CD4-positive, alpha-beta memory T cell (primary cell): ENCODE measurements around the gene FIBP. TPM values are rescaled to one million over a fixed set of nuclear protein-coding genes. Genes with fewer than 3 reads are reported as not detected.

Experiments used
- CTCF ChIA-PET: fragments of 350-600 bp; sonication (Branson Sonifier 250); formaldehyde crosslinking; loops from one replicate; lab custom pipeline; 2021; ENCODE audit warnings: inconsistent platforms; ENCODE audit not compliant: partially characterized antibody; lab: Charles Lee
- POLR2A ChIA-PET: fragments of 350-600 bp; sonication (Branson Sonifier 250); formaldehyde crosslinking; loops from one replicate; lab custom pipeline; 2021; ENCODE audit not compliant: partially characterized antibody; lab: Charles Lee
- DNase-seq, 5 donors: peaks; one replicate each; pipeline versions ENCODE4 v3.0.0 to v3.0.0-alpha.2; 2020 to 2022; ENCODE audit warnings: mixed read lengths in 1 of 5
- H3K27ac ChIP-seq: one replicate; pipeline ENCODE4 v1.7.0; 2013; ENCODE audit warnings: low read depth, low read length
- H3K27me3 ChIP-seq: 2 replicates; pipeline ENCODE4 v1.7.0; 2013; ENCODE audit warnings: mild to moderate bottlenecking, low read length, moderate library complexity; ENCODE audit not compliant: insufficient read depth
- H3K36me3 ChIP-seq: 2 replicates; pipeline ENCODE4 v1.7.0; 2013; ENCODE audit warnings: mild to moderate bottlenecking, low read length, moderate library complexity; ENCODE audit not compliant: insufficient read depth
- H3K4me1 ChIP-seq: 2 replicates; pipeline ENCODE4 v1.7.0; 2013; ENCODE audit warnings: mild to moderate bottlenecking, low read length, moderate library complexity; ENCODE audit not compliant: insufficient read depth
- H3K4me3 ChIP-seq, 2 donors: one replicate each; pipeline ENCODE4 v1.7.0; 2013; ENCODE audit warnings: low read length in 2 of 2, mild to moderate bottlenecking in 1 of 2
- H3K9me3 ChIP-seq, 2 donors: one replicate each; pipeline ENCODE4 v1.7.0; 2013; ENCODE audit warnings: low read length in 2 of 2, control low read depth in 1 of 2; ENCODE audit not compliant: control insufficient read depth in 1 of 2
- H3K27ac Mint-ChIP-seq, 7 donors: one replicate each; pipeline ENCODE4 v1.8.0; 2020 to 2021; ENCODE audit warnings: mixed read lengths in 7 of 7, mild to moderate bottlenecking in 6 of 7, inconsistent platforms in 3 of 7, moderate library complexity in 3 of 7
- H3K27me3 Mint-ChIP-seq, 2 donors: one replicate each; pipeline ENCODE4 v1.8.0; 2020 to 2021; ENCODE audit warnings: mixed read lengths in 2 of 2
- H3K36me3 Mint-ChIP-seq, 2 donors: one replicate each; pipeline ENCODE4 v1.8.0; 2020 to 2021; ENCODE audit warnings: mixed read lengths in 2 of 2, inconsistent platforms in 1 of 2, mild to moderate bottlenecking in 1 of 2
- H3K4me1 Mint-ChIP-seq, 4 donors: one replicate each; pipeline ENCODE4 v1.8.0; 2020 to 2021; ENCODE audit warnings: mixed read lengths in 4 of 4, mild to moderate bottlenecking in 1 of 4
- H3K4me3 Mint-ChIP-seq, 8 donors: one replicate each; pipeline ENCODE4 v1.8.0; 2020 to 2021; ENCODE audit warnings: mixed read lengths in 8 of 8, mild to moderate bottlenecking in 7 of 8, moderate library complexity in 6 of 8, inconsistent platforms in 3 of 8
- H3K9me3 Mint-ChIP-seq, 8 donors: one replicate each; pipeline ENCODE4 v1.8.0; 2020 to 2021; ENCODE audit warnings: mixed read lengths in 8 of 8, mild to moderate bottlenecking in 5 of 8, inconsistent platforms in 3 of 8, moderate library complexity in 1 of 8
- intact Hi-C: fragments of 100-400 bp; cut with micrococcal nuclease; formaldehyde crosslinking; loops from one replicate; pipeline ENCODE4 v1.15.1; 2023
- polyA plus RNA-seq, 2 donors: library from polyadenylated mRNA; unstranded; fragments of 300-500 nt; fragmentation: Illumina TruSeq; gene quantifications; one replicate each; pipeline ENCODE4 v1.2.3, GENCODE V29; 2021
- total RNA-seq, 2 experiments: library from RNA; stranded (reverse); gene quantifications; one replicate each; pipeline ENCODE4 v1.2.3, GENCODE V29; 2021

Gene FIBP
- total and polyA plus RNA-seq, 4 experiments from 2014 or later = 39.9 to 99.0 (median 60.7) TPM

DNA sequence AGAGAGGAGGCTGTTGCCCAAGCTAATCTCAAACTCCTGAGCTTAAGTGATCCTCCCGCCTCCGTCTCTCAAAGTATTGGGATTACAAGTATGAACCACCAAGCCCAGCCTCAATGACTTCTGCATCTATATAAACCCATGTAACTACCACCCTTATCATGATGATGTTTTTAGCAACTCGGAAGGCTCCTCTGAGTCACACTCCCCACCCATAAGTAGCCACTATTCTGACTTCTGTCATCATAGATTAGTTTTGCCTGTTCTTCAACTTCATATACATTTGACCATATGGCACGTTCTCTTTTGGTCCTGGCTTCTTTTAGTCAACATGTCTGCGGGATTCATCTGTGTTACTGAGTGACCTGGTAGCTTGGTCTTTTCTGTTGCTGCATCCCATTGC, 18.3 kb upstream of the FIBP start:
- no peak overlapping the region for H3K27ac Mint-ChIP-seq
- intact Hi-C loops = no loop called here
- ChIA-PET POLR2A (interaction anchor here (0.6 to 1.6 kb wide), 4 partner anchors 12 to 122 kb away, joined by 3 to 5 read pairs (median 4); partner anchors contain the start of genes C11orf68, CCDC85B and DRAP1), CTCF (interaction anchor here (1.8 to 2.3 kb wide), 2 partner anchors 16 to 22 kb away, joined by 9 to 12 read pairs; partner anchors contain the start of gene CCDC85B)
- no peaks in the 10 kb centered on the region for H3K27me3 ChIP-seq
- DNase-seq = no peak
- H3K36me3 ChIP-seq = no peaks in the 10 kb centered on the region
- no peaks in the 10 kb centered on the region for H3K9me3 Mint-ChIP-seq
- H3K27ac ChIP-seq = no peak overlapping the region
- H3K4me1 ChIP-seq = no peaks in the 10 kb centered on the region
- H3K9me3 ChIP-seq = no peaks in the 10 kb centered on the region
- H3K4me3 ChIP-seq = no peak overlapping the region
- H3K36me3 Mint-ChIP-seq = no peaks in the 10 kb centered on the region
- H3K27me3 Mint-ChIP-seq = peaks cover 3 to 8% of the 10 kb centered on the region in 2 donors
- H3K4me1 Mint-ChIP-seq = peaks cover 2 to 13% (median 5%) of the 10 kb centered on the region in 4 donors
- no peak overlapping the region for H3K4me3 Mint-ChIP-seq

DNA sequence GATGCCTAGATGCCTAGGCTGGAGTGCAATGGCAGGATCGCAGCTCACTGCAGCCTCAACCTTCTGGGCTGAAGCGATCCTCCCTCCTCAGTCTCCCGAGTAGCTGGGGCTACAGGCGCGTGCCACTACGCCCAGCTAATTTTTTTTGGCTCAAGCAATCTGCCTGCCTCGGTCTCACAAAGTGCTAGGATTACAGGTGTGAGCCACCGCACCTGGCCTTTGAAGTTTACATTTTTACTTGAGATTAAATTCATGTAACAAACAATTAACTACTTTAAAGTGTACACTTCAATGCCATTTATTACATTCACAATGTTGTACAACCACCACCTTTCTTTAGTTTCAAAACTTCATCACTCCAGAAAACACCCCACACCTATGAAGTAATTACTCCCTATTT, 15.4 kb upstream of the FIBP start:
- no peaks in the 10 kb centered on the region for H3K36me3 ChIP-seq
- H3K4me3 ChIP-seq = no peak overlapping the region
- no peak overlapping the region for H3K4me3 Mint-ChIP-seq
- intact Hi-C loops = no loop called here
- CTCF ChIA-PET = interaction anchor here (11.2 kb wide), 1 partner anchor 16 kb away, joined by 162 read pairs; the partner anchor contains the start of genes CCDC85B and FIBP
- H3K27me3 Mint-ChIP-seq = peaks cover 0 to 1% of the 10 kb centered on the region in 2 donors
- H3K27ac ChIP-seq = no peak overlapping the region
- H3K36me3 Mint-ChIP-seq = no peaks in the 10 kb centered on the region
- H3K9me3 Mint-ChIP-seq = no peaks in the 10 kb centered on the region
- H3K27me3 ChIP-seq = peaks cover 4% of the 10 kb centered on the region
- no peaks in the 10 kb centered on the region for H3K9me3 ChIP-seq
- peak overlapping the region in 3 of 7 donors; percentile 32 to 59 (median 53) for H3K27ac Mint-ChIP-seq
- no peak for DNase-seq
- peaks cover 20% of the 10 kb centered on the region for H3K4me1 ChIP-seq
- H3K4me1 Mint-ChIP-seq = peaks cover 3 to 15% (median 7%) of the 10 kb centered on the region in 4 donors
- POLR2A ChIA-PET = no interaction called here

DNA sequence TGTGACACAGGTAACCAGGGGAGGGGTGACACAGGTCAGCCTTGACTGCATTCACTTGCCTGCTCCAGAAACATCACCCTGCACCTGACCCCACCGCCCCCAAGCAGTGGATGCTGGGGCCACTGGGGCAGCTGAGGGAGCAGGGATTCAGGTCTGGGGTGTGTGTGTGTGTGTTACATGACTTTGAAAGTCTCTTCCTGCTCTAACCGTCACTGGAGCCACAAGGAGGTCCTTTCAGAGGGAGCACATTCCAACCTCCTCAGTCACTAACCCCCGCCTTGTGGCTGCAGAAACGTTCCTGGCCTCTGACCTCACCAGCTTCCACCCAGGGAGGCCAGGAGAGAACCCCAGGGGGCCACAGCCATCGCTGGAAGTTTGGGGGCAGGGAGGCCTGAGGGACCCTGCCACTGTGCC, 14.8 kb upstream of the FIBP start:
- ChIA-PET POLR2A (no interaction called here), CTCF (interaction anchor here (11.2 kb wide), 1 partner anchor 15 kb away, joined by 162 read pairs; the partner anchor contains the start of genes CCDC85B and FIBP)
- Histone ChIP-seq H3K27ac (no peak overlapping the region), H3K36me3 (no peaks in the 10 kb centered on the region), H3K4me3 (no peak overlapping the region), H3K9me3 (no peaks in the 10 kb centered on the region), H3K4me1 (peaks cover 21% of the 10 kb centered on the region), H3K27me3 (peaks cover 4% of the 10 kb centered on the region)
- DNase-seq = no peak
- H3K4me1 Mint-ChIP-seq = peaks cover 4 to 17% (median 7%) of the 10 kb centered on the region in 4 donors
- no peak overlapping the region for H3K4me3 Mint-ChIP-seq
- H3K27me3 Mint-ChIP-seq = peaks cover 0 to 1% of the 10 kb centered on the region in 2 donors
- intact Hi-C loops = no loop called here
- H3K27ac Mint-ChIP-seq = peak overlapping the region in 1 of 7 donors; percentile 59
- no peaks in the 10 kb centered on the region for H3K9me3 Mint-ChIP-seq
- no peaks in the 10 kb centered on the region for H3K36me3 Mint-ChIP-seq

DNA sequence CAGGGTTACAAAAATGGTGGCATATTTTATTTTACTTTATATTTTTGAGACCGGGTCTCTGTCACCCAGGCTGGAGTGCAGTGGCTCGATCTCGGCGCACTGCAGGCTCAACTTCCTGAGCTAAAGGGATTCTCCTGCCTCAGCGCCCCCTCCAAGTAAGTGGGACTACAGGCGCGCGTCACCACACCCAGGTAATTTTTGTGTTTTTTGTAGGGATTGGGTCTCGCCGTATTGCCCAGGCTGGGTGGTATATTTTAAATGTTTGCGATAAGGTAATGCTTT, 12.6 kb upstream of the FIBP start:
- H3K27ac ChIP-seq = peak overlapping the region; percentile 37
- H3K27me3 ChIP-seq = peaks cover 4% of the 10 kb centered on the region
- no peak overlapping the region for H3K4me3 ChIP-seq
- CTCF ChIA-PET = interaction anchor here (1.1 to 11.2 kb wide), 3 partner anchors 13 to 71 kb away, joined by 3 to 162 read pairs (median 8); partner anchors contain the start of genes C11orf68, CCDC85B and FIBP
- no peak for DNase-seq
- H3K9me3 ChIP-seq = no peaks in the 10 kb centered on the region
- H3K27ac Mint-ChIP-seq = peak overlapping the region; percentile 69 to 93 (median 88)
- peaks cover 5 to 23% (median 7%) of the 10 kb centered on the region in 4 donors for H3K4me1 Mint-ChIP-seq
- H3K4me1 ChIP-seq = peaks cover 21% of the 10 kb centered on the region
- POLR2A ChIA-PET = interaction anchor here (0.6 to 3.4 kb wide), 17 partner anchors 8 to 356 kb away, joined by 3 to 97 read pairs (median 4); partner anchors contain the start of genes BANF1, C11orf68, CCDC85B and CFL1
- H3K36me3 Mint-ChIP-seq = no peaks in the 10 kb centered on the region
- intact Hi-C loops = loop anchor here (1.0 kb wide), 3 partner anchors 11 to 60 kb away; partner anchors contain the start of genes C11orf68, CCDC85B, DRAP1 and SART1
- no peaks in the 10 kb centered on the region for H3K36me3 ChIP-seq
- H3K27me3 Mint-ChIP-seq = peaks cover 0 to 1% of the 10 kb centered on the region in 2 donors
- H3K4me3 Mint-ChIP-seq = peak overlapping the region in 7 of 8 donors; percentile 37 to 84 (median 64)
- H3K9me3 Mint-ChIP-seq = no peaks in the 10 kb centered on the region

DNA sequence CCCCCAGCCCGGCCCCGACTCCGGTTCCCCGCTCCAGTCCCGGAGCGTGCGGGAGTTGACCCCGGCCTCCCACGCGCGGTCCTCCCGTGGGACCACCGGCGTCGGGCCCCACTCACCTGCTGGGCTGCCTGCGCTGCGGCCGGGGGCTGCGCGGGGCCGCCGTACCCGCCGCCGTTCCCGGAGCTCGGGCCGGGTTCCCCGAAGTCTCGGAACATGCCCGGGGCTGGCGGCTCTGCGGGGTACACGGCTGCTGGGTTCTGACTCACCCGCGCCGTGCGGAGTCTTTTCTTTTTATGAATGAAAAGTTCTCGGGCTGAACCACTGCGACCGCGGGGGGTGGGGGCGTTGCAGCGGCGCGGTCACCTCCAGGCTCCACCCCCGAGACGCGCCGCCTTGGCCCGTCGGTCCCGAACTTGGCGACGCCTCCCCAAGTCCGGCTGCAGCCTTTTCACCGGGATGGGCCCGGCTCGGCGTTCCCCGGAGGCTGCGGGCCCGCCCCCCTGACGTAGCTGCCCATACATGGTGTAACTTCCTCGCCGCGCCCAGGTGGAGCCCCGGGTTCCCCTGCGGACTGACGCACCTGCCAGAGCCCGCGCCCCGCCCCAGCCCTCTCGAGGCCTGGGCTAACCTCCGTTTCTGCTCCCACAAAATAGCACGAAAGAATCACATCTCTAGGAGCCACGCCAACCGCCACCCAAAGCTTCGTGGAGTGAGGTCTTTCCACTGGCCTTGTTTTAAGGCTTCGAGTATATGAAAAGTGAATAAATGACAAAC, 12.0 kb upstream of the FIBP start, which contains the start of gene FOSL1:
Gene FOSL1, minus strand, starts transcription at position 264 of the 774 bp plus-strand sequence. Its CDS starts 49 bp downstream, at position 215.
- no peaks in the 10 kb centered on the region for H3K36me3 ChIP-seq
- H3K9me3 Mint-ChIP-seq = no peaks in the 10 kb centered on the region
- CTCF ChIA-PET = interaction anchor here (1.7 to 11.2 kb wide), 2 partner anchors 12 to 18 kb away, joined by 8 to 162 read pairs; partner anchors contain the start of genes C11orf68, CCDC85B and FIBP
- peak; percentile 91 to 98 (median 92) for DNase-seq
- peak within 1 kb of the TSS; percentile 69 to 93 (median 88) for H3K27ac Mint-ChIP-seq
- intact Hi-C loops = loop anchor here (1.0 kb wide), 3 partner anchors 10 to 61 kb away; partner anchors contain the start of genes C11orf68, CCDC85B, DRAP1 and SART1
- no peaks in the 10 kb centered on the region for H3K9me3 ChIP-seq
- H3K36me3 Mint-ChIP-seq = no peaks in the 10 kb centered on the region
- peaks cover 21% of the 10 kb centered on the region for H3K4me1 ChIP-seq
- H3K27me3 Mint-ChIP-seq = peaks cover 0 to 1% of the 10 kb centered on the region in 2 donors
- peaks cover 5 to 28% (median 7%) of the 10 kb centered on the region in 4 donors for H3K4me1 Mint-ChIP-seq
- H3K27me3 ChIP-seq = peaks cover 4% of the 10 kb centered on the region
- H3K27ac ChIP-seq = peak within 1 kb of the TSS; percentile 46
- peak within 1 kb of the TSS; percentile 17 to 51 for H3K4me3 ChIP-seq
- POLR2A ChIA-PET = interaction anchor here (0.6 to 3.4 kb wide), 18 partner anchors 9 to 1122 kb away, joined by 3 to 97 read pairs (median 4); partner anchors contain the start of genes C11orf68, CCDC85B, CFL1 and DRAP1
- H3K4me3 Mint-ChIP-seq = peak within 1 kb of the TSS; percentile 57 to 84 (median 65)

DNA sequence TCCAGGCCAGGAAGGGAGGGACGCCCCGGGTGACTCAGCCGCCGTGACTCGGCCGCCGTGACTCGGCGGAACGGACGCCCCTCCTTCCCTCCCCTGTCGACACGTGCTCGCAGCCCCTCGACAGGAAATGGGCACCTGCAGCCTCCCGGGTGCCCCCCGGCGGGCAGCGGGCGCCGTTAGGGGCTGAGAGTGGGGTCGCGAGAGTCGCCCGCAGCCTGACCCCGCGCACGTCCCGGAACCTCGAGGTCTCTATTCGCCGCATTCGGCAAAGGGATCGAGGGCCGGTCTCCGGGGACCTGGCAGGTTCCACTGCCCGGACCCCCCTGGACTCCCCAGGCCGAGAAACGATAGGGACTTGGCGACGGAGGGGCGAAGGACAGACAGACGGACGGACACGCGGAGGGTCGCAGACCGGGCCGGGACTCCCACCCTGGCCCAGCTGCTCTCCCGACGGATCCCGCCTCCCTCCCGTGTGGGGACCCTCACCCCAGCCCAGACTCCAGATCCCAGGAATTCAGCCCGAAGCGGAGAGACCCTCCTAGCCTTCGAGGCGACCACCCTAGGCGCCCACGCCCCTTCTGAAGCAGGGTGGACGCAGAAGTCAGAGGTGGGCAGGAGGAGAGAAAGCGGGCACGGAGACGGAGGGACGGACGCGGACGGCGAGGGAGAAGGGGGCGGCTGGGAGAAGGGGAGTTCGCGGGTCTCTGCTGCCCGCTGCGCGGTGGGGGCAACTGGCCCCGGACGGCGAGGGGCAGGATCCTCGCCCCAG, 11.3 kb upstream of the FIBP start:
- Histone ChIP-seq H3K4me3 (peak overlapping the region; percentile 17 to 51), H3K36me3 (no peaks in the 10 kb centered on the region), H3K27me3 (peaks cover 4% of the 10 kb centered on the region), H3K27ac (peak overlapping the region; percentile 46), H3K4me1 (peaks cover 22% of the 10 kb centered on the region), H3K9me3 (no peaks in the 10 kb centered on the region)
- H3K27me3 Mint-ChIP-seq = peaks cover 0 to 1% of the 10 kb centered on the region in 2 donors
- peaks cover 5 to 31% (median 7%) of the 10 kb centered on the region in 4 donors for H3K4me1 Mint-ChIP-seq
- no peaks in the 10 kb centered on the region for H3K36me3 Mint-ChIP-seq
- no peaks in the 10 kb centered on the region for H3K9me3 Mint-ChIP-seq
- DNase-seq = peak in 3 of 5 donors; percentile 27 to 70 (median 33)
- peak overlapping the region in 4 of 7 donors; percentile 42 to 75 (median 68) for H3K27ac Mint-ChIP-seq
- CTCF ChIA-PET = interaction anchor here (11.2 kb wide), 1 partner anchor 12 kb away, joined by 162 read pairs; the partner anchor contains the start of genes CCDC85B and FIBP
- POLR2A ChIA-PET = interaction anchor here (0.6 to 3.4 kb wide), 13 partner anchors 10 to 1121 kb away, joined by 3 to 97 read pairs (median 7); partner anchors contain the start of genes C11orf68, CCDC85B, CFL1 and DRAP1
- intact Hi-C loops = loop anchor here (1.0 kb wide), 3 partner anchors 9 to 62 kb away; partner anchors contain the start of genes C11orf68, CCDC85B, DRAP1 and SART1
- H3K4me3 Mint-ChIP-seq = peak overlapping the region in 7 of 8 donors; percentile 5 to 75 (median 53)
